Activated CD8-positive, alpha-beta memory T cell treated with anti-CD3 and anti-CD28 coated beads for 4 hours (primary cell): ENCODE results near the gene CMTM2.
"Not testable (repeated sequence)": the region's sequence is repeated elsewhere in the genome, so short reads cannot be mapped to it uniquely, and the experiment has no call there.

Experiments
- DNase-seq, 2 donors: peaks; one replicate each; pipeline ENCODE4 v3.0.0-alpha.2; 2020; ENCODE audit warnings: low read depth in 2 of 2

Gene CMTM2

GRCh38 chr16:66630561-66631260 is 51.4 kb downstream of the CMTM2 start:
- not testable (repeated sequence) for DNase-seq

- not testable (repeated sequence) for DNase-seq
Observed at GRCh38 chr16:66631558-66631957, 52.3 kb downstream of the CMTM2 start.

- no peak for DNase-seq
Observed at GRCh38 chr16:66634527-66635196, 55.4 kb downstream of the CMTM2 start.

GRCh38 chr16:66635406-66635805 is 56.1 kb downstream of the CMTM2 start:
- no peak for DNase-seq

GRCh38 chr16:66636199-66636598 is 56.9 kb downstream of the CMTM2 start:
- DNase-seq = no peak

- DNase-seq = no peak
Observed at GRCh38 chr16:66637806-66638205, 58.5 kb downstream of the CMTM2 start.
